LNCaP clone FGC (cell line): Measurements from ENCODE around the gene CCSER2.

Experiments
- DNase-seq: peaks from one replicate; pipeline ENCODE4 v3.0.0-alpha.2; 2011; ENCODE audit warnings: low read depth
- H3K4me3 ChIP-seq: 2 replicates; pipeline ENCODE4 v1.5.1; 2011; ENCODE audit warnings: mild to moderate bottlenecking, low read depth, low read length, control low read depth
- CTCF ChIP-seq: IDR thresholded peaks from 2 replicates; pipeline ENCODE4 v1.5.1; 2012; ENCODE audit warnings: mild to moderate bottlenecking; ENCODE audit not compliant: control insufficient read depth, insufficient read depth; ENCODE audit errors: extremely low read depth

CCSER2 gene

GRCh38 chr10:84531396-84531795 lies 203.0 kb downstream of the CCSER2 start:
- no peak overlapping the region for H3K4me3 ChIP-seq
- no peak for TF ChIP-seq CTCF
- no peak for DNase-seq

GRCh38 chr10:84534168-84534567 lies 205.8 kb downstream of the CCSER2 start:
- 0 out of 2 replicates have a peak, but pooled peaks have one; percentile 12 for TF ChIP-seq CTCF
- no peak for DNase-seq
- no peak overlapping the region for H3K4me3 ChIP-seq

- no peak overlapping the region for H3K4me3 ChIP-seq
- peak; percentile 47 for TF ChIP-seq CTCF
- DNase-seq = no peak
Measured at GRCh38 chr10:84537447-84537931, 209.1 kb downstream of the CCSER2 start.

- TF ChIP-seq CTCF = no peak
- H3K4me3 ChIP-seq = no peak overlapping the region
- DNase-seq = no peak
Measured at GRCh38 chr10:84538036-84538435, 209.6 kb downstream of the CCSER2 start.

- no peak for TF ChIP-seq CTCF
- DNase-seq = no peak
- H3K4me3 ChIP-seq = no peak overlapping the region
Measured at GRCh38 chr10:84539216-84539615, 210.8 kb downstream of the CCSER2 start.

- H3K4me3 ChIP-seq = no peak overlapping the region
- DNase-seq = no peak
- TF ChIP-seq CTCF = no peak
Measured at GRCh38 chr10:84540022-84540616, 211.7 kb downstream of the CCSER2 start.

- DNase-seq = no peak
- peak; percentile 72 for TF ChIP-seq CTCF
- no peak overlapping the region for H3K4me3 ChIP-seq
Measured at GRCh38 chr10:84540617-84541288, 212.4 kb downstream of the CCSER2 start.
